ENCODE measurements around the gene SYNE2.
"Not testable (repeated sequence)": the region's sequence is repeated elsewhere in the genome, so short reads cannot be mapped to it uniquely, and the experiment has no call there.

The SYNE2 gene

GRCh38 chr14:63852817-63853731 is at the start of gene SYNE2:
Gene SYNE2, plus strand, starts transcription at chr14:63853004. Its CDS starts 56,145 bp downstream, at chr14:63909149.
- peak; percentile 43 for DNase-seq (ENCODE audit: low spot score)

GRCh38 chr14:63803221-63803791 is 49.5 kb upstream of the SYNE2 start:
- DNase-seq (ENCODE audit: low spot score), result not testable (repeated sequence)

DNA sequence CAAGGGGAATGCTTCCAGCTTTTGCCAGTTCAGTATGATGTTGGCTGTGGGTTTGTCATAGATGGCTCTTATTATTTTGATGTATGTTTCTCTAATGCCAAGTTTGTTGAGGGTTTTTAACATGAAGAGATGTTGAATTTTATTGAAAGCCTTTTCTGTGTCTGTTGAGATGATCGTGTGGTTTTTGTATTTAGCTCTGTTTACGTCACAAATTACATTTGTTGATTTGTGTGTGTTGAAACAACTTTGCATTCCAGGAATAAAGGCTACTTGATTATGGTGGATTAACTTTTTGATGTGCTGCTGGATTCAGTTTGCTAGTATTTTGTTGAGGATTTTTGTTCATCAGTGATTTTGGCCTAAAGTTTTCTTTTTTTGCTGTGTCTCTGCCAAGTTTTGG is 46.7 kb upstream of the SYNE2 start:
- DNase-seq (ENCODE audit: low spot score), result not testable (repeated sequence)

DNA sequence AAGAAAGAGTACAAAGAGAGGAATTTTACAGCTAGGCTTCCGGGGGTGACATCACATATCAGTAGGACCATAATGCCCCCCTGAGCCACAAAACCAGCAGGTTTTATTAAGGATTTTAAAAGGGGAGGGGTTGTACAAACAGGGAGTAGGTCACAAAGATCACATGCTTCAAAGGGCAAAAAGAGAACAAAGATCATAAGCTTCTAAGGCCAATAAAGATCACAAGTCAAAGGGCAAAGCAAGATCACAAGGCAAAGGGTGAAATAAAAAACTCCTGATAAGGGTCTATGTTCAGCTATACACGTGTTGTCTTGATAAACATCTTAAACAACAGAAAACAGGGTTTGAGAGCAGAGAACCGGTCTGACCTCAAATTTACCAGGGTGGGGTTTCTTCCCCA is 41.1 kb upstream of the SYNE2 start:
- DNase-seq (ENCODE audit: low spot score), result not testable (repeated sequence)

GRCh38 chr14:63833728-63834127 is 19.1 kb upstream of the SYNE2 start:
- no peak for DNase-seq (ENCODE audit: low spot score)

DNA sequence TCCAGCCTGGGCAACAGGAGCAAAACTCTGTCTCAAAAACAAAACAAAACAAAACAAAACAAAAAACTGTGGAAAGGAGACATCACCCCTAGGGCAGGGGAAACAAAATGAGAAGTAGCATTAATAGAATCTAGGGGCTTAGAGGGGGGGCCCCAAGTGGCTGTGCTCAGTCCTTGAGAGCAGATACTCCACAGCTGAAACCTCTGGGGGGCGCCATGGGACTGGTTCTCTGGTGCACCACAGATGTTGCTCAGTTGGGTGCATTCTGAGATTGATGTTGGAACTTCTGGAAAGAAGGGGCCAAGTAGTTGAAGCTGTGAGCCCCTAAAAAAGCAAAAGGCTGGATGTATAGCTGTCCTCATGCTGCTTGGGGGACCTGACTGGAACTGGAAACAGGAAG is 11.8 kb upstream of the SYNE2 start:
- no peak for DNase-seq (ENCODE audit: low spot score)

- DNase-seq (ENCODE audit: low spot score), result no peak
Measured at GRCh38 chr14:63843796-63844195, 9.0 kb upstream of the SYNE2 start.

DNA sequence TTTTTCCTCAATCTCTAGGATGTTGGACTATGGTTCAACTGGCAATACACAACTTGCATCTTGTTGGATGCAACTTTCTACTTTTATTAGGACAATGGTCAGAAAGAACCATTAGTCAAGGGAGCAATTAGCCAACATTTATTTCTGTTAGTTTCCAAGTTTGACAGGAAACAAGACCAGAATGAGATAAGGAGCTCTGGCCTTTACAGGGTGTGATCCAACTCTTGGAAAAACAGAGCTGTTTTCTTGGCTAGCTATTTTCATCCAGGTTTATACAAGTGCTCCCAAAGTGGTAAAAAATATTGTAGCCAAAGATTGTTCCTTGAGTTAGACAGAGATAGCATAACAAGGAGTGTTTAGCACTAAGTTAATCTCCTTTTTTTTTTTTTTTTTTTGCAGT is 3.9 kb upstream of the SYNE2 start:
- no peak for DNase-seq (ENCODE audit: low spot score)

DNA sequence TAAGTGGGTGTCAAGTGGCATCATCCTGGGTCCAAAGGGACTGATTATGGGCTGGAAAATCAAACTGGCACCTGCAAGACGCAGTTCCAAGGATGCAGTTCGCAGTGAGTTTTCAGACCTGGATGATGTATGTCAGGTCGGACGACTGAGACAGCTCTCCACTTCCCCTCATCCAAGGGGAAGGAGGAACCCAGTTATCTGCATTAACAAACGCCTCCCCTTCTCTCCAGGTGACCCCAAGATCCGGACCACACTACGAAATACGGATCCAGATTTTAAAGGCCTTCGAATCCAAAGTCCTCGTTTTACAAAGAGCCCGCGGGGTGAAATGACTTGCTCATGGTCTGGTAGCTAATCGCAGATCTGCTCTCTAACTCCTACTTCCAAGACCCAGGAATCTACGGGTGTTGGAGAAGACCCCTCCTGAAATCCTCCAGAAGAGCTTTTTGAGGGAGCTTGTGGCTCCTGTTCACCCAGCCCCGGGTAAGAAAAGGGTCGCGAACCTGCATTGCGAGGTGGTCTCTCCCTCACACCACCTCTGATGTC is 460 bp upstream of the SYNE2 start:
- no peak for DNase-seq (ENCODE audit: low spot score)

DNA sequence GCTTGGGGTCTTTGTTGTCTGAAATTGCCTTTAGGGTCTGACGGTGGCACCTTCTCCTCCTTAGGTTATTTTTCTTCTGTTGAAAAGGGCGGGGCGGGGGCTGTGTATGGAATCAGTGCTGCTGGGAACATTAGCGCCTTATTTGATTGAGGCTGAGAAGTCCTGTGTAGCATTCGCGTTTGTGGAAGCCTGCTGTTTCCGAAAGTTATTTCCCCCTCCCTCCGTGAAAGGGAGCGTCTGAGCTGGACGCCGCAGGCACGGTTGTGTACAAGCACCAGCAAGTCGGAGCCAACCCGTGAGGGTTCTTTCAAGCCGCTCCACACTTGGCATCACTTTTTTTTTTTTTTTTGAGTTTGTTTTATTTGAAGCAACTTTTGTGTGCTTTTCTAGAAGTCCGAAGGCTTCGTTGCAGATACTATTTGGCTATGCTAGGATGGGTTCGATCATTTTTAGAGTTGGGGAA is 1.1 kb downstream of the SYNE2 start:
- DNase-seq (ENCODE audit: low spot score), result peak; percentile 9

DNA sequence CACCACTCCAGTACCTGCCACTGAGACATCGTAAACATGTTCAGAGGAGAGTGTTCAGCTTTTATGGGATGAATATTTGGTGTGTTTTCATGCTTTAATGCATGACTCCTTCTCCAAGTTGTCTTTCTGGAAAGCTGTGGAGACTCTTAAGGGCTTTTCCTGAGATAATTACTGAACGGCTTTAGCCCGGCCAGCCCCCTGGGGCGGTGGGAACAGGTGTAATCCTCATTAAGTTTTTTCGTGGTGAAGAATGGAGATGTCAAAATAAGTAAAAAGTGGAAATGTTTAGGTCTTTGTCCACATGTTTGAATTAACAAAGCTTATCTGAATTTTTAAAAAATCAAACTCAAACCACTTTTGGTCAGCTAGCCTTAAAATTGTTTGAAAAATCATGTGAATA is 1.5 kb downstream of the SYNE2 start:
- no peak for DNase-seq (ENCODE audit: low spot score)

DNA sequence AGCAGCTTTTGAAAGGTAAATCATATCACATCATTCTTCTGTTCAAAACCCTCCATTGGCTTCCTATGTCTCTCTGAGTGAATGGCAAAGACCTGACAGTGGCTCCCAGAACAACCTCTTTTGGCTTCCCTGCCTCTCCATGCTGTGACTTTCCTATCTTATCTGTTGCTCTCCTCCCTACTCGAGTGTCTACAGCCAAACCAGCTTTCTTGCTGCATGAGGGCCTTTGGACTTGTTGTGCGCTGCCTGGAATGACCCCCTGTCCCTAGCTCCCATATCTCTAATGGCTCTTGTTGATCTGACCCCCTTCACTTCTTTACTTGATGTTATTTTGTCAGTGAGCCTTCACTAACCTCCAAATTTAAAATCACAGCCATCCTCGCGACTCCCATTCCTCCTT is 2.5 kb downstream of the SYNE2 start:
- DNase-seq (ENCODE audit: low spot score), result no peak

GRCh38 chr14:63857466-63858030 is 4.7 kb downstream of the SYNE2 start:
- DNase-seq (ENCODE audit: low spot score), result no peak

DNA sequence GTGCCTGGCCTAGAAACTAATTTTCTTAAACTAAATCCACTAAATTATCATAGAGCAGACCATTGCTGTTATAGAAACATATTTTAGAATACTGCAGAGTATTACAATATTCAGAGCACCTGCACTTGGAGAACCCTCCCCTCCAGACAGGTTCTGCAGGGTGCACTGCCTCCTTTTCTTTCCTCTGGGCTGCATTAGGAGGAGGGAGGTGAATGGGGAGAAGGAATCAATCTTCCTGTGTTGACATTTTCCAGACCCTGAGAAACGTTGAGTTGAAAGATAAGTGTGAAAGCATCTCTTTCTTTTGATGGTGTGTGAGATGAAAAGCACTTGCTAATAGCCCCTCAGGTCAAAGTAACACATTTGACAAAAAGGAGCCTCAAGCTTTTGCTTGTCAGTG is 7.3 kb downstream of the SYNE2 start:
- no peak for DNase-seq (ENCODE audit: low spot score)

GRCh38 chr14:63862163-63862562 is 9.4 kb downstream of the SYNE2 start:
- DNase-seq (ENCODE audit: low spot score), result no peak

DNA sequence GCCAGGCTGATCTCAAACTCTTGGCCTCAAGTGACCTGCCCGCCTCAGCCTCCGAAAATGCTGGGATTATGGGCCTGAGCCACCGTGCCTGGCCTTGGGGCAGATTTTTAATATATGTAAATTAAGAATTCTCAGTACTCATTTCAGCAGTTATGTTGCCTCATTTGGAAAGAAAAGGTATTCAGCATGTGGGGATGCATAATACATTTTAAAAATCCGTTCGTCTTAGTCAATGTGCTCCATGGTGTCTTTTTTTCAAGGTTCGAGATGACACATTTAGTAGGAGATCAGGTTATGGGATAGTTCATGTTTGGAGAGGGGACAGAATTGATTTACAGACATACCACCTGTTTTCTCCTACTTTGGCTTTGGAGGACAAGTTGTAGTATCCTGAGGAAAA is 10.2 kb downstream of the SYNE2 start:
- no peak for DNase-seq (ENCODE audit: low spot score)

DNA sequence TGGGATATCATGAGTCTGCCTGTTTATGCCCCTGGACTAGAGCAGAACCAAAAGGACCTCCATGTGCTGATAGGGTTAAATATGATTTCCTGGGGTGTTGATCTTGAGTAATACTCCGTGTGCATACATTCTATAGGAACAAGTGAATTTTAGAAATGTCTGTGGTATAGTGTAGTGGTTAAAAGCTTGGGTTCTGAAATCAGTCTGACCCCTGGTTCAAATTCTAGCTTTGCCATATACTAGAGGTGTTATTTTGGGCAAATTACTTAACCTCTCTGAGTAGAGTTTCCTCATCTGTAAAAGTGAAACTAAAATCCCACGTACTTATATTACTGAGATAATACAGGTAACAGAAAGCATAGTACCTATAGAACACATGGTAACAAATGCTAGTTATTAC is 12.0 kb downstream of the SYNE2 start:
- not testable (repeated sequence) for DNase-seq (ENCODE audit: low spot score)

- no peak for DNase-seq (ENCODE audit: low spot score)
Measured at GRCh38 chr14:63867933-63868921, 15.4 kb downstream of the SYNE2 start.

DNA sequence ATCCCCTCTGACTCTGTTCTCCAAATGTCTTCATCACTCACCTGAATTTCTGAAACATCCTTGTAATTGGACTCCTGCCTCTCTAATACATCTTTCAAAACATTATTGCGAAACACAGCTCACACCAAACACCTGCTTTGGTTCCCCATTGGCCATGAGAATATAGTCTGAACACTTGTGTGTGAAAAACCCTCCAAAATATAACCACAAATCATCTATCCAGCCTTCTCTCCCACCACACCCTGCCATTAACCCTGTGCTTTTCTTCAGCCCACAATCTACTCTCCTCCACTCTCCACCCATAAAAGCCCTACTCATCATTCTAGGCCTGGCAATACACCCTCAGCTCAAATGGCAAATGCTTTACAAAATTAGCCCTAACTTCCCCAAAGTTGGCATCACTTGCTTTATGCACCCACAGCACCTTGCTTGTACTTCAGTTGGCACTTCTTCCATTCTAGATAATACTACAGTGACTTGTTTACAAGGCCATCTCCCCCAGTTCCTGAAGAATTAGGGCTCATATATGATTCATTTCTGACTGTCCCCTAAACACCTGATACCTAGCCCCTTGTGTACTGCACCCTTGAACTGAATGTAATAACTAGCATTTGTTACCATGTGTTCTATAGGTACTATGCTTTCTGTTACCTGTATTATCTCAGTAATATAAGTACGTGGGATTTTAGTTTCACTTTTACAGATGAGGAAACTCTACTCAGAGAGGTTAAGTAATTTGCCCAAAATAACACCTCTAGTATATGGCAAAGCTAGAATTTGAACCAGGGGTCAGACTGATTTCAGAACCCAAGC is 17.3 kb downstream of the SYNE2 start:
- DNase-seq (ENCODE audit: low spot score), result not testable (repeated sequence)

DNA sequence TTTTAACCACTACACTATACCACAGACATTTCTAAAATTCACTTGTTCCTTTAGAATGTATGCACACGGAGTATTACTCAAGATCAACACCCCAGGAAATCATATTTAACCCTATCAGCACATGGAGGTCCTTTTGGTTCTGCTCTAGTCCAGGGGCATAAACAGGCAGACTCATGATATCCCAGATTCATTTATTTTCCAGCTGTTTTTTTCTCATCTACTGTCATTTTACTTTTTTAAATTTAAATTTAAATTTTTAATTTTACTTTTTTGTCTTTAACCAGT is 17.9 kb downstream of the SYNE2 start:
- not testable (repeated sequence) for DNase-seq (ENCODE audit: low spot score)

- DNase-seq (ENCODE audit: low spot score), result no peak
Measured at GRCh38 chr14:63874223-63874622, 21.4 kb downstream of the SYNE2 start.
